GM21381 (cell line): ENCODE results near the gene PLXDC2.

Source experiments
- ATAC-seq: cut with Tn5 transposase; IDR thresholded peaks from one replicate; pipeline ENCODE4 v1.9.1; 2021; ENCODE audit warnings: mild to moderate bottlenecking, moderate library complexity; ENCODE audit not compliant: unreplicated experiment

PLXDC2 gene

GRCh38 chr10:19931894-19932590 is 115.8 kb downstream of the PLXDC2 start:
- no peak for ATAC-seq

GRCh38 chr10:19932806-19933371 is 116.7 kb downstream of the PLXDC2 start:
- ATAC-seq, result no peak

GRCh38 chr10:19933772-19934171 is 117.5 kb downstream of the PLXDC2 start:
- no peak for ATAC-seq

- no peak for ATAC-seq
Observed at GRCh38 chr10:19935176-19935575, 118.9 kb downstream of the PLXDC2 start.

GRCh38 chr10:19936289-19936688 is 120.1 kb downstream of the PLXDC2 start:
- ATAC-seq, result no peak

GRCh38 chr10:19937989-19938388 is 121.8 kb downstream of the PLXDC2 start:
- no peak for ATAC-seq

GRCh38 chr10:19941206-19941880 is 125.1 kb downstream of the PLXDC2 start:
- ATAC-seq, result no peak

- ATAC-seq, result no peak
Observed at GRCh38 chr10:19944911-19945663, 128.9 kb downstream of the PLXDC2 start.

GRCh38 chr10:19946245-19946644 is 130.0 kb downstream of the PLXDC2 start:
- no peak for ATAC-seq

- ATAC-seq, result no peak
Observed at GRCh38 chr10:19946791-19947190, 130.6 kb downstream of the PLXDC2 start.

- no peak for ATAC-seq
Observed at GRCh38 chr10:19947215-19947614, 131.0 kb downstream of the PLXDC2 start.

- no peak for ATAC-seq
Observed at GRCh38 chr10:19947656-19948055, 131.4 kb downstream of the PLXDC2 start.

- no peak for ATAC-seq
Observed at GRCh38 chr10:19952224-19953010, 136.2 kb downstream of the PLXDC2 start.

- no peak for ATAC-seq
Observed at GRCh38 chr10:19954601-19955000, 138.4 kb downstream of the PLXDC2 start.

- ATAC-seq, result no peak
Observed at GRCh38 chr10:19956516-19957032, 140.3 kb downstream of the PLXDC2 start.

GRCh38 chr10:19958787-19959186 is 142.6 kb downstream of the PLXDC2 start:
- ATAC-seq, result peak; percentile 98

GRCh38 chr10:19961076-19962053 is 145.1 kb downstream of the PLXDC2 start:
- ATAC-seq, result no peak

GRCh38 chr10:19964625-19965024 is 148.4 kb downstream of the PLXDC2 start:
- no peak for ATAC-seq

GRCh38 chr10:19966751-19967150 is 150.5 kb downstream of the PLXDC2 start:
- ATAC-seq, result no peak
